ENCODE measurements around the gene BFSP2. TPM values are rescaled to one million over a fixed set of nuclear protein-coding genes. Genes with fewer than 3 reads are reported as not detected.

The BFSP2 gene
- total and polyA plus RNA-seq, 3 donors from 2014 or later: not detected

- no peak for DNase-seq
- intact Hi-C loops (cut with DNase I; ENCODE audit: low total_unique reads): no loop called here
- WGBS, 2 donors: 58 to 61% methylated on average over 3 of the region's 3 CpGs
- Histone ChIP-seq H3K4me3 (no peak overlapping the region), H3K36me3 (ENCODE audit: low read depth, missing control alignments) (no peaks in the 10 kb centered on the region), H3K27ac (no peak overlapping the region), H3K27me3 (no peaks in the 10 kb centered on the region), H3K9me3 (no peaks in the 10 kb centered on the region), H3K4me1 (no peaks in the 10 kb centered on the region)
- no peak for TF ChIP-seq POLR2A (IDR thresholded peaks at IDR 0.05)
- TF ChIP-seq CTCF (IDR thresholded peaks at IDR 0.05): no peak
Measured at GRCh38 chr3:133441867-133442270, 42.0 kb downstream of the BFSP2 start.

- no peak overlapping the region for H3K4me3 ChIP-seq
- intact Hi-C loops (cut with DNase I; ENCODE audit: low total_unique reads): no loop called here
- H3K27me3 ChIP-seq: no peaks in the 10 kb centered on the region
- H3K27ac ChIP-seq: no peak overlapping the region
- WGBS, 2 donors: 92 to 100% methylated on average over 1 of the region's 1 CpG
- no peaks in the 10 kb centered on the region for H3K4me1 ChIP-seq
- no peaks in the 10 kb centered on the region for H3K36me3 ChIP-seq (ENCODE audit: low read depth, missing control alignments)
- TF ChIP-seq POLR2A (IDR thresholded peaks at IDR 0.05): no peak
- no peak for TF ChIP-seq CTCF (IDR thresholded peaks at IDR 0.05)
- no peak for DNase-seq
- H3K9me3 ChIP-seq: no peaks in the 10 kb centered on the region
Measured at GRCh38 chr3:133442518-133442917, 42.7 kb downstream of the BFSP2 start.

GRCh38 chr3:133443649-133444422, 44.0 kb downstream of the BFSP2 start:
- H3K27ac ChIP-seq: no peak overlapping the region
- intact Hi-C loops (cut with DNase I; ENCODE audit: low total_unique reads): no loop called here
- H3K36me3 ChIP-seq (ENCODE audit: low read depth, missing control alignments): no peaks in the 10 kb centered on the region
- 47% methylated on average over 5 of the region's 5 CpGs for WGBS, 2 donors
- TF ChIP-seq CTCF (IDR thresholded peaks at IDR 0.05) (no peak), POLR2A (IDR thresholded peaks at IDR 0.05) (no peak)
- H3K4me1 ChIP-seq: no peaks in the 10 kb centered on the region
- H3K27me3 ChIP-seq: no peaks in the 10 kb centered on the region
- no peak for DNase-seq
- H3K4me3 ChIP-seq: no peak overlapping the region
- no peaks in the 10 kb centered on the region for H3K9me3 ChIP-seq

GRCh38 chr3:133444423-133444774, 44.5 kb downstream of the BFSP2 start:
- H3K36me3 ChIP-seq (ENCODE audit: low read depth, missing control alignments): no peaks in the 10 kb centered on the region
- no peaks in the 10 kb centered on the region for H3K9me3 ChIP-seq
- no peak for TF ChIP-seq CTCF (IDR thresholded peaks at IDR 0.05)
- TF ChIP-seq POLR2A (IDR thresholded peaks at IDR 0.05): no peak
- 76 to 81% methylated on average over 4 of the region's 4 CpGs for WGBS, 2 donors
- no peaks in the 10 kb centered on the region for H3K4me1 ChIP-seq
- H3K4me3 ChIP-seq: no peak overlapping the region
- intact Hi-C loops (cut with DNase I; ENCODE audit: low total_unique reads): no loop called here
- no peak overlapping the region for H3K27ac ChIP-seq
- H3K27me3 ChIP-seq: no peaks in the 10 kb centered on the region
- no peak for DNase-seq

GRCh38 chr3:133445108-133445507, 45.3 kb downstream of the BFSP2 start:
- WGBS, 2 donors: 89 to 90% methylated on average over 2 of the region's 2 CpGs
- no peaks in the 10 kb centered on the region for H3K36me3 ChIP-seq (ENCODE audit: low read depth, missing control alignments)
- DNase-seq: no peak

More at GRCh38 chr3:133445108-133445507, 45.3 kb downstream of the BFSP2 start:
- TF ChIP-seq POLR2A (IDR thresholded peaks at IDR 0.05) (no peak), CTCF (IDR thresholded peaks at IDR 0.05) (no peak)
- Histone ChIP-seq H3K4me3 (no peak overlapping the region), H3K27ac (no peak overlapping the region), H3K4me1 (no peaks in the 10 kb centered on the region), H3K9me3 (no peaks in the 10 kb centered on the region), H3K27me3 (no peaks in the 10 kb centered on the region)
- intact Hi-C loops (cut with DNase I; ENCODE audit: low total_unique reads): no loop called here
